Fibroblast of skin of abdomen (primary cell): ENCODE results near the gene MFSD11.
"Not testable (repeated sequence)": the region's sequence is repeated elsewhere in the genome, so short reads cannot be mapped to it uniquely, and the experiment has no call there.

ENCODE experiments used
- DNase-seq: peaks from one replicate; pipeline ENCODE4 v3.0.0-alpha.2; 2013

The MFSD11 gene

DNA sequence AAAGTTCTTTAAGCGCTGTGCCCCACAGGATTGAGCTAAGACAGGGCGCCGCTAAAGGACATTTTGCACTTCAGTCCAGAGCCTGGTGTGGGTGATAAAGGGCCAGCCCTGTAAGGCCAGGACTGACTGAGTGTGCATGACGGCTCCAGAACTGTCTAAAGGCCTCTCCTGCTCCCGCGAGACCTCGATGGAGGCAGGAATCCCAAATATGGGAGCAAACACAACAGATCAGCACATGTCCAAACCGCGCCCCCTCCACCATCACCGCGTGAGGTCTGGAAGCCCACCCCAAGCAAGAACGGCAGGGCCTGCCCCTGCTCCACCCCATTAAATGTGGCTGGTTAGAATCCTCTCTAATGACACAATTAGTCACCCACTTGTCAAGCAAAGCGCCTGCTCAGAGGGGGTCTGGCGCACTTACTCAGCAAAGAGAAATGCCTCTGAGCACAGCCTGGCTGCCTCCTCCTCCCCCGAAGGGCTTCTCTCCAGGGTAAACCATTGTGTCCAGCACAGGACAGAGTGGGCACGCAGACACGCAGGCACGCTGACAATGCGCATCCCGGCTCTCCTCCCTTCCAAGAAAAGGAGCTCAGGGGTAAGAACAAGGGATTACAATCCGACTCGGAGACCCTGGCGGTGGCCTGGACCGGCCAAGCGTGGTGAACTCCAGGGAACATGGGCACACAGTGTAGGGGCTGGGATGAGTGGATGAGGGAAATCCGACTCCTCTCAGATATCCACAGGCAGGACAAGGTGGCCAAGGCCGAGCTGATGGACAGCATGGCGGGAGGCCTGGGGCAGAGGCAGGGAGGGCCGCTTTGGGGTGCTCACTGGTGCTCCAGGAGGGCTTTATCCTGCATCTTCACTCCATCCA, 28.6 kb upstream of the MFSD11 start:
- peak; percentile 99 for DNase-seq

DNA sequence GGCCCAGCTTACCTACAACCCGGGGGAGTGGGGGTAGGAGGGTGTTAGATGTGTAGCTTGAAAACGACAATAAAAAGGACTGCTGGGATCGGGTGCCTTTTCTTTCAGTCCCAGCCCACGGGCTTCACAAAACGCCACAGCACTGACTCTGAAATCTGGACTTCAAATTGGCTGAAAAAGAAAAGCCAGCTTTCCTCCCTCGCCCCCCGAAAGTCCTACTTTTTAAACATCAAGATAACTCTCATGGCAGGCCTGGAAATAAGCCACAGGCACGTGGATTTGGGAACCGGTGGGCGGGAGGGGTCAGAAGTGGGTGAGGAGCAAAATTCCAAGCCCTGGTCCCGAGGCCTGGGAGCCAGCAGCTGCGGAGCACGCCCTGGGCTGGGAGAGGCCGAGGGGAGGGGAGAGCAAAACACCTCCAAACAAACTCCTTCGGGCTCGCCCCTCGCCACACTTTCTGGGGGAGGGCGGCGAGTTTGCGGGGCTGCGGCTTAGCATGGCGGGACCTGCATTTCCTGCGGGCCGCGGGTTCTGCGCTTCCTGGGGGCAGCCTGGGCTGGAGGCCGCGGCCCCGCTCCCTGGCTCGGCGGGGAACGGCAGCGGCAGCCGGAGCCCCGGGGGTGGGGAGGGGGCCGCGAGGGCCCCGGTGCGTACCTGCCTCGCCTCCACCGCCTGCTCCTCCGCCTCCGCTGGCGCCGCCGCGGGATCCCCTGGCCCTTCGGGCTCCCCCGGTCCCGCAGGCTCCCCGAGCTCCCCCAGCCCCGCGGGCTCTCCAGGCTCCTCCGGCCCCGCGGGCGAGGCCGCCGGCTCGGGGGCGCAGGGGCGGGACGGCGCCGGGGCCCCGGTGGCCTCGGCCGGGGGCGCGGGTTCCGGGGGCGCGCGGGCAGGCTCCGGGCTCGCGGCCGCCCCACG, 27.7 kb upstream of the MFSD11 start:
- peak; percentile 45 for DNase-seq

DNA sequence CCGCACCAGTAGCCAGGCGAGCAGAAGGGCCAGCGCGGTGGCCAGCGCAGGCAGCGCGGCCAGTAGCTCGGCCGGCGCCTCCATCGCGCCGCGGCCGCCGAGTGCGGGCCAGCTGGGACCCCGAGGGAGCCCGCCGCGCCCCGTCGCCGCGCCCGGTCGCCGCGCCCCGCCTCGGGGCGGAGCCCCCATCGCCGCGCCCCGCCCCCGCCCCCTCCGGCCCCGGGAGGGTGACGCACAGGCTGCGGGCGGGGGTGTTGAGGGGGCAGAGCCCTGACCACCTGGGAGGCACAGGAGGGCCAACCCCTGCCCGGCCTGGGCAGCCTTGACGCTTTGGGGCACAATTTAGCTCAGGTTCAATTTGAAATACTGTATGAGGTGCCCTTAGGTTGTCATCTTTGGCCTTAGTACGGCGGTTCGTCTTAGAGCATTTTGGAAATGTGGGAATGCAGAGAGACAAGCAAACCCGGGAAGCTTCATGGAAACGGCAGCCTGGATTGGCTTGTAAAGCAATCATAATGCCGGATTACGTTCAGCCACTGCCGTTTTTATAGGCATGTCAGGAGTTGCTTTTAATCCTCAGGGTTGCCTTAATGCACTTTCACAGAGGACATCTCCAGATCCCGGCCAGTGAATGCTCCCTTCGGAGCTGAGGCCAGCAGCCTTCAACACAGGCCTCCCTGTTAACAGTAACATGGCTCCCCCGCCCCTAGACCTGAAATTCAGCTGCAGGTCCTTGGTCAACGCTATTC, 26.9 kb upstream of the MFSD11 start, which contains the start of gene MXRA7:
Gene MXRA7, minus strand, starts transcription at position 103 of the 749 bp plus-strand sequence. Its CDS starts 19 bp downstream, at position 84.
- peak; percentile 72 for DNase-seq

DNA sequence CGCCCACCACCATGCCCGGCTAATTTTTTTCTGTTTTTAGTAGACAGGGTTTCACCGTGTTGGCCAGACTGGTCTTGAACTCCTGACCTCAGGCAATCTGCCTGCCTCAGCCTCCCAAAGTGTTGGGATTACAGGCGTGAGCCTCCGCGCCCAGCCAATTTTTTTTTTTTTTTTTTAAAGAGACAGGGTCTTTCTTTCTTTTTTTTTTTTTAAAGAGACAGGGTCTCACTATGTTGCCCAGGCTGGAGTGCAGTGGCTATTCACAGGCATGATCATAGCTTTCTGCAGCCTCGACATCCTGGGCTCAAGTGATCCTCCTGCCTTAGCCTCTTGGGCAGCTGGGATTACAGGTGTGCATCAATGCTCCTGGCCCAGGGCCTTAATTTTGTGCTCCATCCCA, 25.6 kb upstream of the MFSD11 start:
- DNase-seq, result not testable (repeated sequence)

DNA sequence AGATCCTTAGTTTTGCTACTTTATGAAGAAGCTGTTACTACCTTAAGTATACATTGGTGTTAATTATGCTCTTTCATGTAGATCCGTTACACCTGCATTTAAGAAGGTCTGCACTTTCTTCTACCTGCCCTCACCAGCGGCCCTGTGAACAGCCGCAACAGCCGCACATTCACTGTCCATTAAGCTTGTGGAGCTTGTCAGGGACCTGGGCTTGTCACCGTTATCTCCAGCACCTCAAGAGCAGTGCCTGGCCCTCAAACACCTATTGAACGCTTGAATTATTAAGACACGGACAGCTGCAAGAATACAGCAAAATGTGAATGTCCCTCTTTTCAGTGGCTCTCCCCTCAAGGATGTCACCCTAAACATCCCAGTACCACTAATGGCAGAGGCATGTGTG, 24.2 kb upstream of the MFSD11 start:
- DNase-seq, result no peak

DNA sequence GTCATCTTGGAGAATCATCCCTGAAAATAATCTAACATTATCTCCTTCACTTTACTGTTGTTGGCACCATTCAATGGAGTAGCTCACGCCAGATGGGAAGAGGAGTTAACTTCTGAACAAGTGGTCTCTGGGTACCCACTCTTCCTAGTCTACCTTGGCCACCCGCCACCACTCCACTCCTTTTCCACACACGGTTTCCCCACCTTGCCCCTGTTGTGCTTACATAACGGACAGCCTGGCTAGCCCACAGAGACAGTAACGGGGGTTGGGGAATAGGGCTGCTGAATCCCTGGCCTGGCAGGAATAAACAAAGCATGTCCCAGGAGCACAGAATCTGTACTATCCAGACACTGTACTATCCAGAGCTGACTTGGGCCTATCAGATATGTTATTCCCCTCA, 23.6 kb upstream of the MFSD11 start:
- DNase-seq, result no peak

DNA sequence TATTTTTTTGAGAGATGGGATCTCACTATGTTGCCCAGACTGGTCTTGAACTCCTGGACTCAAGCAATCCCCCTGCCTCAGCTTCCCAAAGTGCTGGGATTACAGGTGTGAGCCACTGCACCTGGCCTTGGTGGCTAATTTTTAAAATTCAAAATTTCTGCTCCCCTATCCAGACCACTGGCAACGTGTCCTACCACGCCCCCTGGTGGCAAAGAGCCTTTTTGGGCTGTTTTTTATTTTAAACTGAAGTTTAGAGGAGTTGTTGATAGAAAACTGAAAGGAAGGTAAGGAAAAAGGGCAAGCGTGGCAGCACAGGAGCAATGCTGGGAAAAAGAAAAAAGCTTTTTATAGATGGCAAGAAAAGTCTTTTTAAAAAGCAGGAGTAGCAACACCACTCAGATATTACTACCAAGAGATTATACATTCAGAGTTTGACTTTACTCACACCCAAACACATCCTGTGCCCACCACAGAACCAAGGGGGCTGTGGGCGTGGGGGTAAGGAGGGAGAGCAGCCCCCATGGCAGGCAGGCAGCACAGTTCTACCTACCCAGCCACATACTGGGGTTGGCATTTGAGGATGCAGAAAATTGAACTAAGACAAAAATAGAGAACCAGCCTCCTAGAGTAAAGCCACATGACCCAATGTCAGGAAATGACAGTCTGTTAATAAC, 23.0 kb upstream of the MFSD11 start:
- DNase-seq, result peak; percentile 45

DNA sequence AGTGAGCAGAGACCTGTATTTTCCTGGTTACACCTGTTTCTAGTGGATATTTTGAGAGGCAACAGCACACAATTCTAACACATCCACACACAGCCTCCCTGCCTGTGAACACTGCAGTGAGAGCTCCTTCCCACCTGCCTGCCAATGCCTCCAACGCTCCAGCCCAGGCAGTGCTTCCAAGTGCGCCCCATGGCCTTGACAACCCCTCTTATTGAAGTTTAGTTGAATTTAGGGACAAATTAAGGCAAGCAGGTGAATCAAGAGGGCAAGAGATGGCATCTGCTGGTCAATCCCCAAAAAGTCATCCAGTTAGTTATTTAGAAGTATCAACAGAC, 22.5 kb upstream of the MFSD11 start:
- no peak for DNase-seq

DNA sequence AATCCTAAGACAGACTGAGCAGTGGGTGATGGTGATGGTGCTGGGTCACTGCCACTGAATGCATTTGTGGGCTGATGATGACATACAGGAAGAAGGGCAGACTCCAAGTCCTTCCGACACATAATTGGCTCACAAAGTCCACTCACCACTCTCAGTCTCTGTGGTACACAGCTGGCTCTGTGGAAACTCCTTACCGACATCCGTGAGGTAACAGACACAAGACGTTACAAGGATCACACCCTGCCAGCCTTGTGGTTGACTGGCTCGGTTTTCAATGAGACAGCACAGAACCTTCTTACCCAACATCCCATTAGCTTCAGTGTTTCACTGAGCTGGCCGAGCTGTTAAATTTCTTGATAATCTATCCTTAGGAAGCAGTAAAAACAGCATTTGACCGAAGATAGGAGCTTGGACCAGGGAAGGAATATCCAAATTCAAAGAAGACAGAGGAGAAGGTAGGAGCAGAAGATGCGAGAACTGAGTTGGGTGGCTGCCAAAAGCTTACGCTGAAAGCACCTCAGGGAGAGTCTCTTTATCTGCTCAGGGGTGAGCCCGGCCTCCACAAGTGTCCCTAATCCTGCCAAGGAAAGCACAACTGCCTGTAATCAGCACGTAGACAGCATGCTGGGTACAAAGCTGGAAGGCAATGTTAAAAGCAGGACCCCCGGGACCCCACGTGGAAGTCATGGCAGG, 21.6 kb upstream of the MFSD11 start:
- DNase-seq, result peak; percentile 97

DNA sequence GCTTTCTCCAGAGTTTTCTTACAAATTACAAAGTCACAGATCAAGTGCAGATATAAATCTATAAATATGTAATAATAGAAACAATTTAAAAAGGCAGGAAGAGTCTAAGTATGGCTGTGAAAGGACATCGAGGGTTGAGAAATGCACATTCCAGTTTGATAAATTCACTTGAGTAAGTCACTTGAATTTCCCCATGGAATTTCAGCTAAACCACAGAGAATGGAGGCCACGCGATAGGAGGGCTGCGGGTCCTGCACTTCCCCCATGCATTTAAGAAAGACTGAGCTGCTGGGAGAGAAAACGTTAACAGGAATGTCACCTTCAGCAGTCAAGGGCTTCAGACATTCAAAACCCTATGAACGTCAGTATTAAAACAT, 21.1 kb upstream of the MFSD11 start:
- peak; percentile 92 for DNase-seq

DNA sequence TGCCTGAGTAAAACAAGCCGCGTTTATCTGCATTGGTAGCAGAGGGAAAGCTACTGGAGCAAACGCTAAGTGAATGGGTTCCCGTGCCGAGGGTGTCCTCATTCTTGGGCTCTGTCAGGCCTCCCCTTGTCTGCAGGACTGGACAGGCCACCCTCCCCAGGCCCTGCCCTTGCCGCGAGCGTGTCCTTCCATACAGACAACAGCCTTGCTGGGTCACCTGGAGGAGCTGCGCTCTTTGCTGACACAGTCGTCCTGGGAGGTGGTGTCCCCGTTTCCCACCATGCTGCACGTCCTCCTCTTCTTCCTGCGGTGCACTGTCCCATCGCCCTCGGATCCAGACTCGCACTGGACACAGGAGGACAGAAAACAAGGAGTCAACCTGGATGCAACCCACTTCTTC, 19.4 kb upstream of the MFSD11 start:
- DNase-seq, result no peak

DNA sequence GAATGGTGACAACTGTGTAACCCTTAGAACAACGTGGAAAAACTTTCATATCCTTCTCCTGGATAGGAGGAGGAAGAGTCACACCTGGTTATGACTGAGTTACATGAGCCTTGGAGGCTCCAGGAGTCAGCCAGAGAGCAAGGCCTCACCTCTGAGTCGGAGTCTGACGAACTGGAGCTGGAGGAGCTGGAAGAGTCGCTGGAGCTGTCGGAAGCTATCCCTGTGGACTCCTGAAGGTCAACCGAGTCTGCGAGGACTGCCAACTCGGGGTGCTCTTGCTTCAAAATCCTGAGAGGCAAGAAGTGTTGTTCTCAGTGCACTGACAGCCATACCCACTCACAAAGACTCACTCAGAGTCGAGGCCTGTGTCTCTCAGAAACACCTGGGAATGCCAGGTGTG, 17.7 kb upstream of the MFSD11 start:
- DNase-seq, result no peak

DNA sequence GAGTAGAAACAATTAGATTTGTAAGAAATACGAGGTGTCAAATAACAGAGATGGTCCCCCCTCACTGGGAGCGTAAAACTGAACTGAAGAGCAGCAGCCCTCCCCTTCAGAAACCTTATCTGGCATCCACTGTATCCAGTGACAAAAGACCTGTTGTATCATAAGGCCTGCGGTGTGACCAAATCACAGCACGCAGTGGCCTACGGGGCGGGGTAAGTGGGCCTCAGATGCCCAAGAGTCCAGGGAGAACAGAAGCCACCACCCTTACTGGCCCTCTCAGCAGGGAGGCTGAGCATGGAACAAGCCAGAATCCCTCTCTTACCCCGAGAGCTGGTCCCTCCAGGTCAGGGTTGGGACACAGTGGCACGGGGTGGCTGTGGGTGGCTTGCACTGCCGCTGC, 17.0 kb upstream of the MFSD11 start:
- no peak for DNase-seq

DNA sequence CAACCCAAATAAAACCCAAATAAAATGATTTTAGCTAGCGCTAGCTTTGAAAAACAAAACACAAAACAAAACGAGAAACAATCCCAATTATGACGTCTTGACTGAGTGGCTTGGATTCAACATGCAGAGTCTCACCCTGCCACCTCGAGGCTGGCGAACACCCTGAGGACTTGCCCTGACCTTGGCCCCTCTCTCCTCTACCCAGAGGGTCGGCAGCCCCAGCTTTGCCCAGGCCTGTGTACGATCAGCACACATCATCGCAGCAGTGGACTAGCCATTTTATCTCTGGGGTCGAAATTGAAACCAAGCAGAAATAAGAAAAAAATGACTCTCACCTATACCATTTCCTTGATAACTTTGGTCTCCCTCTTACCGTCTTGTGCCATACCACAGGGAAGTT, 16.5 kb upstream of the MFSD11 start:
- no peak for DNase-seq

DNA sequence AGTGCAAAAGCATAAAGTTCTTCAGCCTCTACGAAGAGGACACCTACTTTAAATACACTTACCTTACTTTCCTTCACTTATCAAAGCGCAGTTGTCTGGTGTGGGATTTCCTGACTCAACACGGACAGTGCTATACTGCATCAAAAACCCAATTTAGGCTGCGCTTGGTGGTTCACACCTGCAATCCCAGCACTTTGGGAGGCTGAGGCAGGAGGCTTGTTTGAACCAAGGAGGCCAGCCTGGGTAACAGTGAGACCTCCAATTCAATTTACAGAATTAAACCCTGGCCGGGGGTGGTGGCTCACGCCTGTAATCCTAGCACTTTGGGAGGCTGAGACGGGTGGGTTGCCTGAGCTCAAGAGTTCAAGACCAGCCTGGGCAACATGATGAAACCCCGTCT, 15.6 kb upstream of the MFSD11 start:
- DNase-seq, result no peak

DNA sequence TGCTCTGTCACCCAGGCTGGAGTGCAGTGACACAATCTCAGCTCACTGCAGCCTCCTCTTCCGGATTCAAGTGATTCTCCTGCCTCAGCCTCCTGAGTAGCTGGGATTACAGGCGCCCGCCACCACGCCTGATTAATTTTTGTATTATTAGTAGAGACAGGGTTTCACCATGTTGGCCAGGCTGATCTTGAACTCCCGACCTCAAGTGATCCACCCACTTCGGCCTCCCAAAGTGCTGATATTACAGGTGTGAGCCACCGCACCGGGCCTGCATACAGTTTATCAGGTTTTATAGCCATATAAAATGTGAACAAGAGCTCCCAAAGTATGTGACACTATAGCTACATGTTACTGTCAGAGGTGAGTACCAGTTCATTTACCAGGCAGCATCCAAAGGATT, 14.9 kb upstream of the MFSD11 start:
- DNase-seq, result not testable (repeated sequence)

DNA sequence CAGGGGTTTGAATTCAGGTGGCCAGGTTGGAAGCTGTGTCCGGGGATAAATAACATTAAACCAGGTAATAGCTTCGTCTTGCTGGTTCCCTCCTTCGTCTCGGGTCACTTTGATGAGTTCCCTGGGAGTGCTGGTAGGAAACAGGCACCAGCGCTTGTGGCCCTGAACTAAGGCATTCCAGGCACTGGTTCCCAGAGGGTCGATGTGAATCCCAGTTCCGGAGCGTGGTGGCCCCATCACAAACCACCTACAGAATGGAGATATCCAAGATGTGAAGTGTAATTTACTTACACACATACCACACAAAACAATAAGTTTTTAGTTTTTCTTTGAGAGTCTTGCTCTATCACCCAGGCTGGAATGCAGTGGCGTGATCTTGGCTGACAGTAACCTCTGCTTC, 14.1 kb upstream of the MFSD11 start:
- no peak for DNase-seq

DNA sequence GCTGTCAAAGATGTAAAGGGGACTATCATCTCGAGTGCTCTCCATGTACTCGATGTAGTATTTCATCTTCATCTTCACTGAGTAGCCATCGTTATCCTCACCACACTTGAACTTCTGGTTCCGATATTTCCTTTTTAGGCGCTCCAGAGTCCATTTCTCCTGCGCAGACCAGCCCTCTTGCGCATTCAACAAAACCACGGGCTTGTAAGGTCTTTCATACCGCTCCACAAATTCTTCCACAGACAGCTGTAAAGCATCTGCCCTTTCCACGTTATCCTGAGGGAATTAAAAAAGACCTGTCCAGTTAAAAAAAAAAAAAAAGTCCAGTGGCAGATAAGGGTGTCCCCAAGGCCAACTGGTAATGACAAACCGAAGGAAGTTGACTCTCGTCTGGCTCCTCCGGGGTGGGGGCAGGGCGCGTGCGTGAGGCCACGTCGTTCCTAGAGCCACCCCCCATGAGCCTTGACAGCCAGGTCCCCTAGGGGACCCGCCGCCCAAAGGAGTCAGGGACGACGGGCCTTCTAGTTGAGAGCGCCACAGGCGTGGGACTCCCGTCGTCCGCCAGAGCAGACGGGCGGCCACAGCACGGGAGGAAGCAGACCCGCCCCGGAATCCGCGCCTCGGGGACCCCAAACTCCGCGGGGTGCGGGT, 12.2 kb upstream of the MFSD11 start:
- no peak for DNase-seq

DNA sequence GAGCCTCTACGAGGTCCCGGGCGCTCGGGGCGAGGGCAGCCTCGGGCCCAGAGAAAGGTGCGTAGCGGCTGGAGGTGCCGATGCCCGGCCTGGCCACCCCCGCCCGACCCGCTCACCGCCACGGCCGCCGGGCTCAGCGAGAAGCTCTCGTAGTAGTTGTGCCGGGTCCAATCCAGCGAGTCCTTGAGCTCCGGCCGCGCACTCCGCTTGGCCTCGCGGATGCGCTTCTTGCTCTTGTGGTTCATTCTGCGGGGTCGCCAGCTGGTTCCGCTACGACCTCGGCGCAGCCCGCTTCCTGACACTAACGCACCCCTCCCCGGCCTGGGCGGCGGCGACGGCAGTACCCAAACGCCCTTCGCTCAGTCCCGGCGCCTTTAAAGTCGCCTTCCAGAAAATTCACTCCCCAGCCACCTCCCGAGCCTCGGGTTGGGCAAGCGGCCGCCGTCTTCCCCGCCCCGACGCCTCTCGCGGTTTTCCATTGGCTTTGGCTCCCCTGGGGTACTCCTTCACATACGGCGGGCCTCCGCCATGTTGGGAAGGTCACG, 11.6 kb upstream of the MFSD11 start, which contains the start of gene JMJD6:
Gene JMJD6, minus strand, starts transcription at position 376 of the 545 bp plus-strand sequence. Its CDS starts 131 bp downstream, at position 245.
- peak; percentile 96 for DNase-seq
